Gastroesophageal sphincter (tissue), 4 donors: Measurements from ENCODE around the gene CCDC81. TPM values are rescaled to one million over a fixed set of nuclear protein-coding genes. Genes with fewer than 3 reads are reported as not detected.

Experiments used
- ATAC-seq: fragments of 150-250 bp; one replicate; pipeline ENCODE4 v1.9.1; 2016; ENCODE audit warnings: mild to moderate bottlenecking, moderate library complexity
- H3K27ac ChIP-seq, 4 donors: fragments of 200-600 bp; sonication (generic) in 3 of 4; 1 replicate in 3 of 4; 2 replicates in 1 of 4; pipeline ENCODE4 v1.5.1; 2016 to 2019
- H3K27me3 ChIP-seq: fragments of 200-600 bp; sonication (generic); one replicate; pipeline ENCODE4 v1.5.1; 2019
- H3K36me3 ChIP-seq, 2 donors: fragments of 200-600 bp; sonication (generic); one replicate each; pipeline ENCODE4 v1.5.1; 2019; ENCODE audit warnings: control low read depth in 1 of 2
- H3K4me1 ChIP-seq, 3 donors: fragments of 200-600 bp; sonication (generic); 1 replicate in 2 of 3; 2 replicates in 1 of 3; pipeline ENCODE4 v1.5.1; 2016 to 2019; ENCODE audit warnings: control low read depth in 2 of 3
- H3K4me3 ChIP-seq, 2 donors: fragments of 200-600 bp; sonication (generic); one replicate each; pipeline ENCODE4 v1.5.1; 2019; ENCODE audit warnings: mild to moderate bottlenecking in 1 of 2, moderate library complexity in 1 of 2
- H3K9me3 ChIP-seq, 3 donors: fragments of 200-600 bp; sonication (generic); one replicate each; pipeline ENCODE4 v1.5.1; 2017 to 2019; ENCODE audit warnings: control low read depth in 2 of 3
- EP300 ChIP-seq: sonication (generic); formaldehyde crosslinking; IDR thresholded peaks from one replicate; pipeline ENCODE4 v1.6.1; 2017; ENCODE audit warnings: antibody characterized with exemption, mild to moderate bottlenecking
- POLR2A ChIP-seq, 2 donors: fragments of 450-650 bp; IDR thresholded peaks; one replicate each; pipeline ENCODE4 v1.6.1; 2017; ENCODE audit warnings: antibody characterized with exemption in 2 of 2, mild to moderate bottlenecking in 2 of 2, moderate library complexity in 1 of 2
- POLR2AphosphoS5 ChIP-seq: sonication (generic); formaldehyde crosslinking; IDR thresholded peaks from one replicate; pipeline ENCODE4 v1.6.1; 2017; ENCODE audit warnings: antibody characterized with exemption
- WGBS, 2 donors: methylation state at CpG; one replicate each; pipeline ENCODE4 v1.1.5; 2018; ENCODE audit warnings: low coverage in 1 of 2; 5-methylcytosine and 5-hydroxymethylcytosine counted together
- total RNA-seq, 4 donors: library from RNA; depleted of rRNA; stranded (reverse); fragments of >200 nt; gene quantifications; one replicate each; pipeline ENCODE4 v1.1.0, GENCODE V29; 2016
- TF ChIP-seq, protein P1 (sequence below), 4 experiments: fragments of 200-600 bp in 2 of 4; fragments of 450-650 bp in 2 of 4; sonication (generic) in 1 of 4; IDR thresholded peaks; one replicate each; pipeline ENCODE4 v1.5.1; 2017 to 2019; ENCODE audit warnings: antibody characterized with exemption in 4 of 4, mild to moderate bottlenecking in 2 of 4, moderate library complexity in 2 of 4

Gene CCDC81
- total RNA-seq, 4 donors from 2014 or later = 0.23 to 3.7 (median 0.40) TPM; not detected in 1

DNA sequence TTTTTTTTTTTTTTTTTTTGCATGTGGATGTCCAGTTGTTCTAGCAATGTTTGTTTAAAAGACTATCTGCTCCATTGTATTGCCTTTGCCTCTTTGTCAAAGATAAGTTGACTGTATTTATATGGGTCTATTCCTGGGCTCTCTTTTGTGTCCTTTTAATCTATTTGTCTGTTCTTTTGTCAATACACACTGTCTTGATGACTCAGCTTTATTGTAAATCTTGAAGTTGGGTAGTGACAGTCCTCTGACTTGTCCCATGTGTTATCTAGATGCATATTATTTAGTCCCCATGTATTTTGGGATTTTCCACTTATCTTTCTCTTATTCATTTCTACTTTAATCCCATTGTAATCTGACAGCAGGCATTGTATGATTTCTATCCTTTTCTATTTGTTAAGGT lies 3.3 kb downstream of the CCDC81 start:
- no peak for ATAC-seq
- no peak overlapping the region for H3K4me3 ChIP-seq
- TF ChIP-seq, protein P1, sequence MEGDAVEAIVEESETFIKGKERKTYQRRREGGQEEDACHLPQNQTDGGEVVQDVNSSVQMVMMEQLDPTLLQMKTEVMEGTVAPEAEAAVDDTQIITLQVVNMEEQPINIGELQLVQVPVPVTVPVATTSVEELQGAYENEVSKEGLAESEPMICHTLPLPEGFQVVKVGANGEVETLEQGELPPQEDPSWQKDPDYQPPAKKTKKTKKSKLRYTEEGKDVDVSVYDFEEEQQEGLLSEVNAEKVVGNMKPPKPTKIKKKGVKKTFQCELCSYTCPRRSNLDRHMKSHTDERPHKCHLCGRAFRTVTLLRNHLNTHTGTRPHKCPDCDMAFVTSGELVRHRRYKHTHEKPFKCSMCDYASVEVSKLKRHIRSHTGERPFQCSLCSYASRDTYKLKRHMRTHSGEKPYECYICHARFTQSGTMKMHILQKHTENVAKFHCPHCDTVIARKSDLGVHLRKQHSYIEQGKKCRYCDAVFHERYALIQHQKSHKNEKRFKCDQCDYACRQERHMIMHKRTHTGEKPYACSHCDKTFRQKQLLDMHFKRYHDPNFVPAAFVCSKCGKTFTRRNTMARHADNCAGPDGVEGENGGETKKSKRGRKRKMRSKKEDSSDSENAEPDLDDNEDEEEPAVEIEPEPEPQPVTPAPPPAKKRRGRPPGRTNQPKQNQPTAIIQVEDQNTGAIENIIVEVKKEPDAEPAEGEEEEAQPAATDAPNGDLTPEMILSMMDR (IDR thresholded peaks at IDR 0.05) = no peak
- TF ChIP-seq POLR2A (IDR thresholded peaks at IDR 0.05) (no peak), EP300 (no peak), POLR2AphosphoS5 (no peak)
- H3K9me3 ChIP-seq = peaks cover 0 to 6% (median 0%) of the 10 kb centered on the region in 3 donors
- peaks cover 0 to 6% (median 0%) of the 10 kb centered on the region in 3 donors for H3K4me1 ChIP-seq
- no peaks in the 10 kb centered on the region for H3K27me3 ChIP-seq
- H3K36me3 ChIP-seq = no peaks in the 10 kb centered on the region
- H3K27ac ChIP-seq = no peak overlapping the region

DNA sequence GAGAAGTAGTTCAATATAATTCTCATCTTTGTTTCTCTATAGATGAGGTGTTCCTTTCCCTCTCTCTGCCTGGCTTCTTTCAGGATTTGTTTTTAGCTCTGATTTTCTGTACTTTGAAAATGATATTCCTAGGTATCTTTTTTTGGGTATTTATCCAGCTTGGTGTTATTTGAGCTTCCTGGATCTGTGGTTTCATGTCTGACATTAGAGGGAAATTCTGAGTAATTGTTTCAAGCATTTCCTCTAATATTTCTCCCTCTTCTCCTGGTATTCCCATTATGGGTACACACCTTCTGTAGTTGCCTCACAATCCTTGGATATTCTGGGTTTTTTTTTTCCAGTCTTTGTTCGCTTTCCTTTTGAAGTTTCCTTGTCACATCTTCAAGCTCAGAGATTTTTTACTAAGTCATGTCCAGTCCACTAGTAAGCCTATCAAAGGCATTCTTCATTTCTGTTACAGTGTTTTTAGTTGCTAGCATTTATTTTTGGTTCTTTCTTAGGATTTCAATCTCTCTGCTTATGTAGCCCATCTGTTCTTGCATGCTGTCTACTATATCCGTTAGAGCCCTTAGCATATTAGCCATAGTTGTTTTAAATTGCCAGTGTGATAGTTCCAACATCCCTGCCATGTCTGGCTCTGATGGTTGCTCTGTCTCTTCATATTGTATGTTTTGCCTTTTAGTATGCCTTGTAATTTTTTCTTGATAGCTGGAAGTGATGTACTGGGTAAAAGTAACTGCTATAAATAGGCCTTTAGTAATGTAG lies 5.8 kb downstream of the CCDC81 start:
- no peak for ATAC-seq
- TF ChIP-seq EP300 (no peak), POLR2A (IDR thresholded peaks at IDR 0.05) (no peak), POLR2AphosphoS5 (no peak)
- TF ChIP-seq, protein P1 (IDR thresholded peaks at IDR 0.05) = no peak
- 95 to 96% methylated on average over 2 of the region's 2 CpGs for WGBS, 2 donors
- H3K4me3 ChIP-seq = no peak overlapping the region
- H3K27ac ChIP-seq = no peak overlapping the region
- H3K27me3 ChIP-seq = no peaks in the 10 kb centered on the region
- no peaks in the 10 kb centered on the region for H3K36me3 ChIP-seq
- no peaks in the 10 kb centered on the region for H3K4me1 ChIP-seq
- peaks cover 0 to 6% (median 0%) of the 10 kb centered on the region in 3 donors for H3K9me3 ChIP-seq

DNA sequence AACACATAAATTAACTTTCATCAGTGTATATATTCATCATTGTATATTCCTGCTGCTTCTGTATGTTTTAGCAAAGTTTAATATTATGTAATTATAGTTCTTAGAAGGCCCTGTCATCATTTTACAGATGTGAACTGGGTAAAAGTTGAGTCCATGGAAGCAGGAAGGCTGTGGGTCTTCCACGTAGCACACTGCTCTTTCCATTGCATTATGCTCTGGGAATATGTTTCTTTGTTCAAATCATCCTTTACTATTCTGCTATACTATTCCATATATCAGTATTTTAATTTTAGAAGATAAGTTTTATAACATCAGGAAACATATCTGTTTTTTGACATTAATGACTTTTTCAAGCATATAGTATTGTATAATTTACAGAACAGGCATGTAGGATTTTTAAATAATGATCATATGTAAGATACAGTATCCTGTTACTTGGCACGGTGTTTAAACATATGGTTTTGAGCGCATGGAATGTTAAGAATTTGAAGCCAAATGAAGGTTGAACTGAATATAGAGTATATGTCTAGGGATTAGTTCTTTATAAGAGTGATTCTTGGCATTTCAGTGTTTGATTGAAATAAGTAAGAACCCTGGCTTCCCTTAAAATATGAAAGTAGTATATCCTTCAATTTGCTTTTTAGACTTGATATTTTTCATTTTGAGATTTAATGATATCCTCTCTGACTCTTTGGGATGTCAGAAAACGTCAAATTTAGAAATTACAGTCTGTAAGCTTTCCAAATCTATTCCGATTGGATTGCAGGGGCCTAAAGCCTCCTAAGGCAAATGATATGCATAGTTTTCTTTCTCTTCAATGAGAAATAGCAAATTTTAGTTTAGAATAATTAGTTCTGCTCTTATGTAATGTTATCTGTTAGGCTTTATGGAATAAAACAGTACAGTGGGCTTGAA lies 8.6 kb downstream of the CCDC81 start:
- H3K27me3 ChIP-seq = no peaks in the 10 kb centered on the region
- no peak for ATAC-seq
- H3K4me1 ChIP-seq = peaks cover 0 to 9% (median 0%) of the 10 kb centered on the region in 3 donors
- H3K9me3 ChIP-seq = peaks cover 0 to 6% (median 0%) of the 10 kb centered on the region in 3 donors
- no peak overlapping the region for H3K27ac ChIP-seq
- no peaks in the 10 kb centered on the region for H3K36me3 ChIP-seq
- TF ChIP-seq POLR2A (IDR thresholded peaks at IDR 0.05) (no peak), POLR2AphosphoS5 (no peak), EP300 (no peak)
- TF ChIP-seq, protein P1 (IDR thresholded peaks at IDR 0.05) = no peak
- WGBS, 2 donors = 69 to 79% methylated on average over 5 of the region's 5 CpGs
- H3K4me3 ChIP-seq = no peak overlapping the region

DNA sequence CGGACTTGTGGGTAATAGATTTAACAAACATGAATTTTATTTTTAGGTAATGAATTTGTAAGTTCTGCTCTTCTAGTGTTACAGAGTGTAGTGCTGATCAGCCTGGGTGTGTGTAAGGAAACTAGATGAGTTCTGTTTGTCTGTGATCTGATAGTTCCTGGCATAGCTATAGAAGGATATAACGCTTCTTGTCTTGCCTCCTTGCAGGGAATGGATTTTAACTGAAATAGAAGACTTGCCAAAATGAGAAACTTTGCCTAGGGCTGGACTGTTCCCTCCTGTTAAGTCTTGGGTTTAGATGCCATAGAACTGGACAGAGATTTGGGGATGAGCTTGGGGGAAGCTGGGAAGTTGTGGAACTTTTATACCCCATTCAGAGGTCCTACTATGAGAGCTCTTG lies 11.6 kb downstream of the CCDC81 start:
- Histone ChIP-seq H3K27me3 (no peaks in the 10 kb centered on the region), H3K36me3 (no peaks in the 10 kb centered on the region), H3K27ac (no peak overlapping the region), H3K4me3 (no peak overlapping the region), H3K9me3 (no peaks in the 10 kb centered on the region), H3K4me1 (peaks cover 0 to 9% (median 0%) of the 10 kb centered on the region in 3 donors)
- WGBS, 2 donors = 88 to 89% methylated on average over 2 of the region's 2 CpGs
- ATAC-seq = no peak
- TF ChIP-seq EP300 (no peak), POLR2A (IDR thresholded peaks at IDR 0.05) (no peak)
- TF ChIP-seq, protein P1 (IDR thresholded peaks at IDR 0.05) = no peak
